Fibroblast of the conjunctiva (primary cell): ENCODE measurements around the gene IFI44L.

Experiments used
- DNase-seq: peaks from one replicate; pipeline ENCODE4 v3.0.0-alpha.2; 2010; ENCODE audit warnings: low read depth

Gene IFI44L

DNA sequence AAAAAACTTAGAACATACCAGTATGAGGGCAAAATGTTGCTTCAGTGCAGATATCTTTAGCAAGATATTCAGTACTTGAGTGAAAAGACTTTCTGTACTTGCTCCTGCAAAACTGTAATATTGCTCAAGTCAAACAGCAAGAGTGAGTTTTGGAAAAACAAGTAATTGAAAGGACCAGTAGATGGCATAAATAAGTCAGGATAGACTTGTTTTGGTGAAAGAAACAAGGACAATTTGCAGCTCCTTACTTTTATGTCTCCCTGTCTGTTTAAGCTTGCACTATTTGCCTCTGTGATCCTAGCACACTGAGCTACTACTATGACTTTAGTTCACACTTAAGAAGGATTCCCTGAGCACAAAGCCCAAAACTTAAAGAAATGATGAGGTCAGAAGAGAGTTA, 68.4 kb downstream of the IFI44L start:
- DNase-seq: peak; percentile 69

DNA sequence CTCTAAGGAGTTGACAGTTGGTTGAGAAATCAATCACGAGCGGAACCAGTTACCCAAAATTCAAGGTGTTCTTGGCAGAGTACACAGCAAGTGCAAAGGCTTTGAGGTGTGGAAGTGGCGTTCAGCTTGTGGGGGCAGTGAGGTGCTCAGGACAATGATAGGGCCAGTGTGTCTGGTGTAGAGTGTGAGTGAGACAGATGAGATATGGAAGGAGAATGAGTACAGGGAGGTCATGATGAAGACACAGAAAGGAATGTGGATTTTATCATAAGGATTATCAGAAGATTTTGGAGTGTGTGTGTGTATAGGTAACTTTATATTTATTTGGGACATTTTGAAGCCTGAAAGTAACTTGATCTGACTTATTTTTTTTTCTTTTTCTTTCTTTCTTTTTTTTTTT, 70.3 kb downstream of the IFI44L start:
- no peak for DNase-seq

DNA sequence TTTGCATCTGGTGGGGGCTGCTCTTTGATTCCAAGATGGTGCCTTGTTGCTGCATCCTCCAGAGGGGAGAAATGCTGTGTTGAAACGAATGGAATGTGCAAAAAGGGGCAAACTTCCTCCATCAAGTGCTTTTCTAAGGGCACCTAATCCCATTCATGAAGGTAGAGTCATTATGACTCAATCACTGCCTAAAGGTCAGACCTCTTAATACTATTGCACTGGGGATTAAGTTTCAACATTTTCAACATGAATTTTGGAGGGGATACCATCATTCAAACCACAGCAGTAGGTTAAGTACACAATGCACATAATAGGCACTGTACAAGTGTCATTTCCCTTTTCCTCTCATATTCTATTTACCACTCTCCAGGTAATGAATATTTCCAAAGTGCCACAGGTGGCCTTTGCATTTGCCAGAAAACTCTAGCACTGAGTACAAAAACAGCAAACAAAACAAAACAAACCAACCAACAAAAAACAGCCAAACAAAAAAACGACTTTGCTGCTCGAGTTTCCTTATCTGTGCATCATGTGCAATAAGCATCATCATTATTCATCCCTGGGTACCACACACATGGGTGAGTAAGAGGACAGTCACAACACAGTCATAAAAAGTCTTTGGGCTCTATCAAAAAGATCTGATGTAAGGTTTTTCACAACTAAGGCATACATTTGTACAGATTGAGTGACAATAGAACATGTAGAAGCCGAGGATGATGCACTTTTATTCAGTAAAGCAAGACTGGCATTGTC, 71.9 kb downstream of the IFI44L start:
- DNase-seq: no peak
